Stimulated activated CD8-positive, alpha-beta memory T cell treated with anti-CD3 and anti-CD28 coated beads, Interleukin-15, amount 100 ng/mL, for 48 hours (primary cell): ENCODE measurements around the gene AURKB.
A peak's percentile ranks its signal among the peaks of the same experiment; 100 is the strongest.
"Not testable (repeated sequence)": the region's sequence is repeated elsewhere in the genome, so short reads cannot be mapped to it uniquely, and the experiment has no call there.

Source experiments
- DNase-seq, 2 donors: peaks; one replicate each; pipeline ENCODE4 v3.0.0-alpha.2; 2020; ENCODE audit warnings: low read depth in 2 of 2

Gene AURKB

DNA sequence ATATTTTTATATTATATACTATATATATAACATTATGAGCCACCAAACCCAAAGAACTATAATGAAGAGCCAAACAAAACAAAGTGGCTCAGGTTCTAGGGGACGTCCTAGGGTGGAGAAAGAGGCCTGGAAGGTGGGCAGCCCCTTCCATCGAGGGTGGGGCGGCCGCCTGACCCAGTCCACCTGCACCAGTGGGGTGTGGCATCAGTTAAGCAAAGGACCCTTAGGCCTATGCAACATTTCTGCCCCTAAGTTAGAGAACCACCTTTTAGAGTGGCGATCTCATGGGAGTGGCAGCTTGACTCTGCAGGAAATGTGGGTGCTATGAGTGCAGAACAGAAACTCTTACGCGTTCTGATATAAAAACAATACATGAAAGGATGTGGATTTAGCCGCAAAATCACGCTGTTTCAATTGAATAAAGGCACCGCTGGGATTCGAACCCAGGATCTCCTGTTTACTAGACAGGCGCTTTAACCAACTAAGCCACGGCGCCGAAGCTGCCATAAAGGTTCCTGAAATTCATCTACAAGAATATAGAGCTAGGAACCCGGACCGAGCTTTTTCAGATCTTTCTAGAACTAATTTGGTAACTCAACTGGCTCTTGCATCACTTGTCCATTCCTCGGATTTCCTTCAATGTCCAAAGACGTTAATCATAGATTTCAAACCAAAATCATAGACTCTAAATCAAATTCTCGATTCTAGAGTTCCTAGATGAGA lies 15.6 kb upstream of the AURKB start:
- DNase-seq: peak; percentile 61 to 65

DNA sequence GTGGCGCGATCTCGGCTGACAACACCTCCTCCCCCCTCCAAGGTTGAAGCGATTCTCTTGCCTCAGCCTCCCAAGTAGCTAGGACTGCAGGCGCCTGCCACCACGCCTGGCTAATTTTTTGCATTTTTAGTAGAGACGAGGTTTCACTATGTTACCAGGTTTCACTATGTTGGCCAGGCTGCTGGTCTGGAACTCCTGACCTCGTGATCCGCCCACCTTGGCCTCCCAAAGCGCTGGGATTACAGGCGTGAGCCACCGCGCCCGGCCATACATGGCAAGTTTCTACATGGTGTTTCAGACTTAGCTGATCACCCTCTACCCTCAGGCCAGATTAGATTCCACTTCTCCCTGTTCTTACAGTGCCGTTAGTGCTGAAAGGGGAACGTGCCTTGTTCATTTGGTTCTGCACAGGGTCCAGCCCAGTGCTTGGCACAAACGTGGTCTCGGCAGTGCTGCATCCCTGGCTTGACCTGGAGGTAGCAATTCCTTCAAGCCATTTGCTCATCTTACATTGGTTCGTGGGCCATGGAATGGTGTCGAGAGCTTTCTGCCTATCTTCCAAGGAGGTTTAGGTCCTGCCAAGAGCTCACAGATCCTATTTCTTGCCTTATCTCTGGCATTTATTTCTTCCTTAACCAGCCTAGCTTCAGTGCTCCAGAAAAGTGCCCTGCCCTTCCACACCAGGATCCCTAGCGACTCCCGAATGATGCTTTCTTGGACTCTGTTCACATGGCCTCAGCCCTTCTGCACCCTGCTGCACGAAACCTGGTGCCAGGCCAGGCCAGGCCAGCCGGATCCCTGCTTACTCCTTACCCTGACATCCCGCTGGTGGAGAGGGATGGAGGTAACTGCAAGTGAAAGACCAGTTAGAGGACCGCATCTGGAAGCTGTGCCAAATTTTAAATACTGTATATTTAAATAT lies 14.8 kb upstream of the AURKB start:
- DNase-seq: no peak

DNA sequence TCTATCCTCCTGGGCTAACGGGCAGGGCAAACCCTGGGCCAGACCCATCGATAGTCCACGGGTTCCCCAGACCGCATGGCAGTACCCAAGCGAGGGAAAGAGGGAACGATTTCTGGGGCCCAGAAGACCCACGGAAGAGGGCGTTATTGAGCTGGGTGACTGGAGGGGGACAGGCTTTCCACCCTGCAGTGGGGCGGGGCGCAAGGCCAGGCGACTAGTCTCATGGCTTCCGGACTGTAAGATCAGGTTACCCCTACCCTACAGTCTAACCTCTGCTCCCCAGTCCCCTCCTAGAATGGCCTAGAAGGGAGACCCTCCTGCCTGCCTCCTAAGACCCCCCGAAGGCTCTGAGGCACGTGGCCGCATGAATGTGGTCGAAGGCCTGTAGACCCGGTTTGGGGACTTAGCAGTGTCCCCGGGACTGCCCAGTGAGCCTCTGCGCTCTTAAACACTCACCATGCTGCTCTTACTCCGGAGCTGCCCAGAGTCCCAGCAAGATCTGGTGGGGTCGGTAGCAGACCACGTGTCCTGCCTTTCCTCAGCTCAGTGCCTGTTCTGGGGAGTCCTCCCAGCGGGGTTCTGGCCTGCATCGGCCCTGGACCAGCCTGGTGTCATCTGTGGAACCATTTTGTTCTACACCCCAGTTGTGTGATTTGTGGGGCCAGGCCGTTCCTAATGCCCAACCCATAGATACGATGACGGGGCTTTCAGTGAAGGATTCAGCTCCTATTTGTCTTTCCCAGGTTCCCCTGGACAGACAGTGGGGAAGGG lies 13.2 kb upstream of the AURKB start:
- DNase-seq: no peak

DNA sequence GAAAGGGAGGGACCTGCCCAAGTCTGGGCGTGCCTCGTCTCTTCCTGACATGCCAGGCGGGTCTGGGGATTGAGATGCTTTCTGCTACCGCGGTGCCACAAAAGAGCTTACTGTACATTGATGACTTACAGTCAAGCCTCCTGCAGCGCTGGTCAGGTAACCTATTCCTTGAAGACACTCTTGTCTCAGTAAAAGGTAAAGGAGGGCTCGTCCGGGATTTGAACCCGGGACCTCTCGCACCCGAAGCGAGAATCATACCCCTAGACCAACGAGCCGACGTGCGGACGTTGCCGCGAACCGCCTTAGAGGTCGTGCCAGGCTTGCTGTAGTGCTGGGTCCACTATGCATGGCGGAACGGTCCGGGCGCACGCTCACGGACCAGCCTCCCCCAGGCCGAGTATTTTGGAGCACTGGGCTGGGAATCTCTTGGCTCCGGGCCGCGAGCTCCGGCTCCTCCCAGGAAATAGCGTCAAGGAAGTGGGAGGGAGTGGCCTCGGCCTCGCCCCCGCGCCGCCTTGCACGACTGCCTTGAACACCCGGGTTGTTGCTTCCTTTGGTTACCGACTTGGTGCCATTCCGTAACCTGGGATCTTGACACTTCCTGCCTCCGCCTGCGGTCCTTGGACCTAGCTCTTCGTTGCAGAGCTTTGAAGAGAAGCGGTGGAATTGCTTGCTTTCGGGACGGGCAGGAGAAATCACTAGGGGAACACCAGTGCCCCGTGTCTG lies 12.4 kb upstream of the AURKB start:
- DNase-seq: peak; percentile 82 to 83

DNA sequence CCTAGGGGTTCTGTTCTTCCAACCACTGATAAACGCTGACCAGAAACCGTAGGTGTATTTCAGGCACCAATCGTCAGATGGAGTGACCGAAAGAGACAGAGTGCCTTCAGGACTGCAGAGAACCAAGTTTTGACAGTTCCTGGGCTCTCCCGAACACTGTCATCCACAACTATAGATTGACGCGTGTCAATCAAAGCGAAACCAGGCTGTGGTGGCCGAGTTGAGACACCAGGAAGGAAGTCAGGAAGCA lies 11.9 kb upstream of the AURKB start:
- DNase-seq: peak in 1 of 2 donors; percentile 61

DNA sequence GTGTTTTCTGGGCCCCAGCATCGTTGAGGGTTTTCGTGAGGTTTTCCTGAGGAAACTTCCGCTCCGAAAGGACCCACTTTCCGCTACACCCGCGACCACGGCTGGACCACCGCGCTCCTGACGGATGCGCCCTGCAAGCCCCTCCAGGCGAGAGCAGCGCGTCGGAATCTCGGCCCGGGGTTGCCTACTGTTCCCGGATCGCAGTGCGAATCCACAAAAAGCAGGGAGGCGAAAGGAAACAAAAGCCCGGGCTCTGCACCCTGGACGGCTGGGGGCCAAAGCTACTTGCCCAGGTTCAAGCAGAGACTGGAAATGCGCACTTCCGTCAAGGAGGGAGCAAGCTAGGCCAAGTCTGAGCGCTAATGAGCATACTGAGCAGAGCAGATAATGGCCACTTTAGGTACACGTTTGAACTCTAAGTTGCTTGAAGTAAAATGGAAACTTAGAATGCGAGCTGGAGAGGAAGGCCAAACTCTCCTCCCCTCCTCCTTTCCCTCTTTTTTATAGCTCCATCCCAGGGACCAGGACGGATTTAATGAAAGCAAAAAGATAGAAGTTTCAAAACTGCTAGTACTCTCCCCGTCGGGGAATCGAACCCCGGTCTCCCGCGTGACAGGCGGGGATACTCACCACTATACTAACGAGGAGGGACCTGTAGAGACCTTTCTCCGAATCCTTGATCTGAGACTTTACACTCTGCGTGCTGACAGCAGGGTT lies 11.4 kb upstream of the AURKB start:
- DNase-seq: peak; percentile 70 to 75

DNA sequence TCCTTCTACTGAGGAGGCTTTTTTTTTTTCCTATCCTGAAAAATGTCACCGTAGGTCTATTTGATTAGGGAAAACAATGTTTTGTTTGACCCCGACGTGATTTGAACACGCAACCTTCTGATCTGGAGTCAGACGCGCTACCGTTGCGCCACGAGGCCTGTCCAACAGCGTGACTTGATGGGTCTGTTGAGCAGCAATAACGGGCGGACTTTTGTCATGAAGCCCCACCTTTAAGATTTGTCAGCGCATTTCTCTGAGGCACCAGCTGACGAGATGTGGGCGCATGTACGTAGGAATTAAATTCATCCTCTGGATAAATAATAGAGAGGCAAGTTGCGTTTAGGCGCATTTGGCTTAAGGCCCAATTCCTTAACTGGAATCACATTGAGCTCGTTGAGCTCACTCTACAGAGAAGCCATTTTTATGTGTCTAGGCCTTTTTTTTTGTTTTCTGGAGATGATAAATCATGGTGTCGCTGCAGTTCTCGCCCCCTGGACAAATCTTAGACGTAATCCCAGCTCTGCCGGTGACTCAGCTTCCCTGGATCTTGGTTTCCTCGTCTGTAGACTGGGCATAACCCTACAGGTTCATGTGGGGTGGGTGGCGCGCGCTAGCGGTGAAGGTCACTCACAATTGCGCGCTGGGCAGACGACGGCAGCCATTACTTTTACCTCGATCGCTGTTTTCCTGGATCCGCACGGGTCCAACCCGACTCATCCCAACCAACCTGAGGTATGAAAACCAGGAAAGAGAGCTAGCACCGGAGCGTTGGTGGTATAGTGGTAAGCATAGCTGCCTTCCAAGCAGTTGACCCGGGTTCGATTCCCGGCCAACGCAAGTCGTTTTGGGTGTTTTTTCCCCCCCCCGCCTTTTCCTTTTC lies 10.6 kb upstream of the AURKB start:
- DNase-seq: peak; percentile 78 to 84

DNA sequence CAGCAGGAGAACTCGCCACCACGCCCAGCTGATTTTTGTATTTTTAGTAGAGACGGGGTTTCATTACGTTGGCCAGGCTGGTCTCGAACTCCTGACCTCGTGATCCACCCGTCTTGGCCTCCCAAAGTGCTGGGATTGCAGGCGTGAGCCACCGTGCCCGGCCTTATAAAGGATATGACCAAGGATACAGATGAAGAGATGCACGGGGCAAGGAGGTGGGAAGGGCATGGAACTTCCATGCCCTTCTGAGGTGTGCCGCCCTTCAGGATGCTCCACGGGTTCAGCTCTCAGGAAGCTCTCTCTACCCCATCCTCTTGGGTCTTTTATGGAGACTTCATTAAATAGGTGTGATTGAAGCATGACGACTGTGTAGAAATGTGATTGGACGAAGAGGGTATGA lies 3.6 kb upstream of the AURKB start:
- not testable (repeated sequence) for DNase-seq

DNA sequence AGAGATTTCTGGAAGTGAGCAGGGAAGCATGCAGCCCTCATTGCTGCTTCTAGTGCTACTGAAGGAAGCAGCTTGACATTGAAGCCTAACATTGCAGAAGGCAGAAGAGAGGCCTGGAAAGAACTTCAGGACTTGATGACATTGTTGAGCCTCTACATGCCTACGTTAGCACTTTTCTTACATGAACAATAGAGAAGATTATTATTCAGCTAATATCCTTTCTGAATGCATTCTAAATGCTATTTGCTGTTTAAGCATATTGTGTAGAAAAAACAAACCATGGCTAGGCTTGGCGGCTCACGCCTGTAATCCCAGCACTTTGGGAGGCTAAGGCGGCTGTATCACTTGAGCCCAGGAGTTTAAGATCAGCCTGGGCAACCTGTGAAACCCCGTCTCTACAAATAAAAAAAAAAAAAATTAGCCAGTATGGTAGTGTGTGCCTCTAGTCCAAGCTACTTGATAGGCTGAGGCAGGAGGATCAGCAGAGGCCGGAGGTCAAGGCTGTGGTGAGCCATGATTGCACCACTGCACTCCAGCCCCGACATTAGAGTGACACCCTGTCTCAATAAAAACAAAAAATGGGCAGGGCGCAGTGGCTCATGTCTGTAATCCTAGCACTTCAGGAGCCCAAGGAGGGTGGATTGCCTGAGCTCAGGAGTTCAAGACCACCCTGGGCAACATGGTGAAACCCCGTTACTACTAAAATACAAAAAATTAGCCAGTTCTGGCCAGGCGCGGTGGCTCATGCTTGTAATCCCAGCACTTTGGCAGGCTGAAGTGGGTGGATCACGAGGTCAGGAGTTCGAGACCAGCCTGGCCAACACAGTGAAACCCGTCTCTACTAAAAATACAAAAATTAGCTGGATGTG lies 2.2 kb upstream of the AURKB start:
- DNase-seq: no peak

DNA sequence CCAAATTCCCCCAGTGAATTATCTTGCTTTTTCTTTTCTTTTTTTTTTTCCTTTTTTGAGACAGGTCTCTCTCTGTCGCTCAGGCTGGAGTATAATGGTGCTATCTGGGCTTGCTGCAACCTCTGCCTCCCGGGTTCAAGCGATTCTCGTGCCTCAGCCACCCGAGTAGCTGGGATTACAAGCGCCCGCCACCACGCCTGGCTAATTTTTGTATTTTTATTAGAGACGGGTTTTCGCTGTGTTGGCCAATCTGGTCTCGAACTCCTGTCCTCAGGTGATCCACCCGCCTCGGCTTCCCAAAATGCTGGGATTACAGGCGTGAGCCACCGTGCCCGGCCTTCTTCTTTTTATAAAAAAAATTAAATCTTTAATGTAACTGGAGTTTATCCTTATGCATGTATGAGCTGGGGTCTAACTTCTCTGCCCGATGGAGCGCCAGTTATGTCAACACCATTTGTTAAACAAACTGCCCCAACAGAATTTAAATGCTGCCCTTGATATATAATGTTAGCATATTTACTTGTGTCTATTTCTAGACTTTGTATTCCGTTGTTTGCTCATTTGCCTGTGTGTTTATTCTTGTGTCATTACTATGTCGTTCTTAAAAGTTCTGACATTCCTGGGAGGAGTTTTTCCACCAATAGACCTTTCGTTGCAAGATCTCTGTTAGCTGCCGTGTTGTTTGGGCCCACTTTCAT lies 535 bp upstream of the AURKB start:
- no peak for DNase-seq

DNA sequence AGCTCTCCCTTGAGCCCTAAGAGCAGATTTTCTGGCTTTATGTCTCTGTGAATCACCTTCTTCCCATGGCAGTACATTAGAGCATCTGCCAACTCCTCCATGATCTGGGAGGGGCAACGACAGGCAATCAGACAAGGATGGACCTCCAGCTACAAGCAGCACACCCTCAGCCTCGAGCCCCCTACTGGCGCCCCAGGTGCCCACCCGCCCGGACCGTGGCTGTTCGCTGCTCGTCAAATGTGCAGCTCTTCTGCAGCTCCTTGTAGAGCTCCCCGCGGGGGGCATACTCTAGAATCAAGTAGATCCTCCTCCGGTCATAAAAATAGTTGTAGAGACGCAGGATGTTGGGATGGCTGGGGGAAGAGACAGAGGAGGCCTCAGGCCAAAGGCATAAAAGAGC lies 3.8 kb downstream of the AURKB start:
- DNase-seq: no peak

DNA sequence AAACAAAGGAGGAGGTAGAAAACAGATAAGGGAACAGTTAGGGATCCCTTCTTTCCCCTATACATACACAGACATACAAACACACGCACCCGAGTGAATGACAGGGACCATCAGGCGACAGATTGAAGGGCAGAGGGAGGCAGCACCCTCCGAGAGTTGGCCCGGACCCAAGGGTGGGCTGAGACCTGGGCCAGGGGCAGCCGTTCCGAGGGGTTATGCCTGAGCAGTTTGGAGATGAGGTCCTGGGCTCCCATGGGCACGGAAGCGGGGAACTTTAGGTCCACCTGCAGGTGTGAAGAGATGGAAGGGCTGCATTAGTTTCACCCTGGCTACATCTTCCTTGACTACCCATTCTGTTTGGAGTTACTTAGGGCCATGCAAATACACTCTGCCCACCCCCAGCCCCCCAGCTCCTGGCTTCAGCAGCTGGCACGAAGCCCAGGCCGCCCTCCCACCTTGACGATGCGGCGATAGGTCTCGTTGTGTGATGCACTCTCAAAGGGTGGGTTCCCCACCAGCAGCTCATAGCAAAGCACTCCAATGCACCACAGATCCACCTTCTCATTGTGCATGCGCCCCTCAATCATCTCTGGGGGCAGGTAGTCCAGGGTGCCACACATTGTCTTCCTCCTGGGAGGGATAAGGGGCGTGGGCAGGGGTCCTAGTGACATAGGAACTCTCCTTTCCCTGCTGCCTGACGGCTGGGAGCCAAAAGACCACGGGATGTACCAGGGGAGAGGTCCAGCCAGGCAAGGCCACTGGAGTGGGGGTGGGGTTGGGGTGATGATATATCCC lies 5.4 kb downstream of the AURKB start:
- DNase-seq: no peak

DNA sequence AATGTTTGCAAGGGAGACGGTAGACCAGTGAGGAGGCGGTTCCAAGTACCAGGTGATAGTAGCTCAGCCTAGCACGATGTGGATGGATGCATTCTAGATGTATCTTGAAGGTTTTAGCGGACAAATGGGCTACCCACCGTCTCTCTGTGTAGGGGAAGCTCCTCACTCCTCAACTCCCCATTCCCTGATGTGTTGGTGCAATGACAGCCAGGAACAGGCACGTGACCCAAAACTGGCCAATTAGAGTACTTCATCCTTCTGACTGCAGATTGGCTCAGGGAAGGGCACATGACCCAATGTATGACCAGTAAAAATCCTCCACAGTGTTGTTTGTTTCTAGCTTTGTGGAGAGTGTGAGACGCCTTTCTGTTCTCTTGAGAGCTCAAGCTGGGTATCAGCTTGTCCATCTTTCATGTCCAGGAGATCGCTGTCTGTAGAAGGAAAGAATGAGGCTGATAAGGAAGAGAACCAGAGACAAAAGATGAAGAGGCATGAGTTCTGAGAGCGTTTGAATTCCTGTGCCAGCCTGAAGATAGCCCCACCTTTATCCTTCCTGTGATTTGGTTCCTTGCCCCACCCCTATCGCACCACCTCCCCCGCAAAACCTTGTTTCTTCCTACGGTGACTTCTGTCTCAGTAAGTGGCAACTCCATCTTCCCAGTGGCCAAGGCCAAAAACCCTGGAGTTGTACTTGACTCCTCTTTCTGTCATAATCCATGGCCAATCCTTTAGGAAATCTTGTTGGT lies 18.1 kb downstream of the AURKB start:
- no peak for DNase-seq

DNA sequence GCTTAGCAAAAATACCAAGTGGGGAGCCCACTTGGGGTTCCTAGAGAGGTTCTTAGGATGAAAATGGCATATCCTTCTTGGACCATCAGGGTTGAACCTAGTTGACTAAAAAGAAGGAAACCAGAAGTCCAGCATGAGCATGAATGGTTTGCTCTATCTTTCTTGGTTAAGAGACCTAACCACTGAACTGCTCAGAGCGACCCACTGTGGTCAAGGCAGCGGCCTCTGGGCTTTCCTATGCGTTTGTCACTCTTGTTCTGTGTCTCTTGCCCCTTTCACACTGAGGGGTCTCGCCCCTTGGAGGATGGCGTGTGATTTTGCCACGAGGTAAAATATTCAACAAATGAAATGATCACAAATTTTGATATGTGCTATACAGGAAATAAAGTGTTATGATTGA lies 19.9 kb downstream of the AURKB start:
- DNase-seq: no peak

DNA sequence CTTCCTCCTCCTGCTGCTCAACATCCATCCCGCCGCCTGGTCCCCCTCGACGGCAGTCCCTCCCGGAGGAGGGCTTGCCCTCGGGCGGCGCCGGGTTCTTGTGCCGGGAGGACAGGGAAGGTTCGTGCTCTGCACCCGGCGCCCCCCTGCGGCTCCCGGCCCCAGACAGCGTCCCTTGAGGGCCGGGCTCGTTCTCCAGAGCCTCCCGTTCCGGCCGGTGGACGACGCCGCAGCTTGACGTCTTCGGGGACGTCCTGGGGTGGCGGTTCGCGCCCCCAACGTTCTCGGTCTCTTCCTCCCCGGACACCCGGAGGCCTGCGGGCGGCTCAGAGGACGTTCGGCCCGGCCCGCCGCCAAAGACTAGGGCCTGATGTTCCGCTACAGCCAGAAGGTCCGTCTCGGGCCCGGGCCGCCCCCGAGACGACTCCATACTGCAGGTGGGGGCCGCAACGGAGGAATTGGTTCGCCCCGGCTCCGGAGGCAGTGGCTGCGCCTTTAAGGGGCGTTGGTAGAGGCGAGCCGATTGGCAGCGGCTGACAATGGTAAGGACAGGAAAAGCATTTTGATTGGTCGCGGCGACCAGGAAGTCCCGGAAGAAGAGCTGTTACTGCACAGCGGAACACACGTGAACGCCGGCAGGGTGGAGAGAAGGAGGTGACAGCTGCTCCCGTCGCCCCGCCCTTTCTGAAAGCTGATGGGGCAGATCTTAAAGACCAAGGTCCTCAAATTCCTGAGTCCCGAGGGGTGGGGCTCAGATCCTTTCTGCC lies 20.5 kb downstream of the AURKB start, which contains the start of gene BORCS6:
Gene BORCS6 (minus strand): TSS at position 470 of the 767 bp plus-strand sequence. CDS start 40 bp downstream, at position 430.
- peak; percentile 91 to 94 for DNase-seq

DNA sequence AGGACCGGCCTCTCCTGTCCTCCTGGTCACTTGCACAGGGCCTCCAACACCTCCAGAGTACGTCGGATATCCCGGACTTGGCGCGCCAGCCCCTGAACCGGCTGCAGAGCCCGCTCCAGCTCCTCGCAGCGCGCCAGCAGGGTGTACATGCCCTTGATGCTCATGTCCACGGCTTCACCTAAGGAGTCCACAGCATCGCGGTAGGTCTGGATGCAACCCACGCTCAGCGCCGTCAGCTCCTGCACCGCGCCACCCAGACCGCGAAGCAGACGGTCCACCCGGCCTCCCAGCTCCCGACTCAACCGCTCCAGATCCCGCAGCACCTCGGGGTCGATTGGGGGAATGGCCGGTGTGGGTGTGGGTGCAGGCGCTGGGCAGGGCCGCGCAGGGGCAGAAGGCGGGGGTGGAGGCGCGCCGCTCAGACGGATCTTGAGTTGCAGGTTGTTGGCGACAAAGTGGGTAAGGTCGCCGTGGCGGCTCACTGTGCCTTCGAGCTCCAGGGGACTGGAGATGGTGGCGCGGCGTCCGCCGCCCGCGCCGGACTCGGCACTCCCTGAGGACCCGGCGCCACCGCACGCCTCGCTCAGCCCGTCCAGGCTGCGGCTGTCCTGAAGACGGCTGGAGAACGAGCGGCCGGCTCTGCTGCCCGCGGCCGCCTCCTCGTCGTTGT lies 21.2 kb downstream of the AURKB start:
- DNase-seq: no peak
